Activated T-cell treated with anti-CD3 and anti-CD28 coated beads, Interleukin-2, amount 50 U/mL, for 24 hours (primary cell): Measurements from ENCODE around the gene SNRK.

Source experiments
- DNase-seq: peaks from one replicate; pipeline ENCODE4 v3.0.0-alpha.2; 2020
- H3K27ac Mint-ChIP-seq: 2 replicates; pipeline ENCODE4 v1.8.0; 2020; ENCODE audit warnings: mild to moderate bottlenecking, mixed read lengths
- H3K27me3 Mint-ChIP-seq: 2 replicates; pipeline ENCODE4 v1.8.0; 2020; ENCODE audit warnings: mixed read lengths
- H3K36me3 Mint-ChIP-seq: 2 replicates; pipeline ENCODE4 v1.8.0; 2020; ENCODE audit warnings: low read depth, mixed read lengths
- H3K4me1 Mint-ChIP-seq: 2 replicates; pipeline ENCODE4 v1.8.0; 2020; ENCODE audit warnings: low read depth, mixed read lengths
- H3K4me3 Mint-ChIP-seq: 2 replicates; pipeline ENCODE4 v1.8.0; 2020; ENCODE audit warnings: mild to moderate bottlenecking, moderate library complexity, mixed read lengths
- H3K9me3 Mint-ChIP-seq: 2 replicates; pipeline ENCODE4 v1.8.0; 2020; ENCODE audit warnings: mixed read lengths

The SNRK gene

DNA sequence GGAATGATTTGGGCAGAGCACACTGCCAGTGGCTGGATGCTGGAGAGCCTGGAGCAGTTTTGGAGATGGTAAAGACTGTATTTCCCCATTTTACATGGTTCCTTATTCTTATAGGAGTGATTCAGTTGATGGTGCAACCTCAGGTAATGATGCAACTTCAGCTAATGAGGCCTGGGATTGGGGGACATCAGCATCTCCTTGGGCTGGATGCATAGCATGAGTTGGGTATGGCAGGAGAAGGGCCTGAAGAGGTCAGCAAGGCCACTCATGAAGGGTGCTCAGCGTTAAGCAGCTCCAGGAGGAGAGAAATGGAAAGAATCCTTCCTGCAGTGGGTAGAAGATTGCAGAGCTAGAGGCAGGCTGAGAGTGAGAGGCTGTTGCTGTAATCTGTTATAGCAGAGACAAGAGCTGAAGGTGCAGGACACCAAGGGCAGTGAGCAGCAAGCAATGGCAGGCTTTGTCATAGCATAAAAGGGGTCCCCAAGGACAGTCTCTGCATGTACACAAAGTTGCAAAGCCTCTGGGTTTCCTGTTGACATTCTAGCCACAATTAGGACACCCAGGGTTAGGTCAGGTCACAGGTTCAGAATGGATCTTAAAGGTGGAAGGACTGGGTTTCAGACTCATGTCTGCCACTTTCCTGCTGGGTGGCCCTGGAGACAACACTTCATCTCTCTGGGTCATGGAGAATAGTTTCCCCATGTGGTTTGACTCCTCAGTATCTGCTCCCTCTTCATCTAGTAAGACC is 29.5 kb upstream of the SNRK start:
- Mint-ChIP-seq H3K9me3 (no peaks in the 10 kb centered on the region), H3K36me3 (no peaks in the 10 kb centered on the region), H3K4me1 (peaks cover 29% of the 10 kb centered on the region), H3K4me3 (no peak overlapping the region), H3K27ac (no peak overlapping the region), H3K27me3 (no peaks in the 10 kb centered on the region)
- no peak for DNase-seq

DNA sequence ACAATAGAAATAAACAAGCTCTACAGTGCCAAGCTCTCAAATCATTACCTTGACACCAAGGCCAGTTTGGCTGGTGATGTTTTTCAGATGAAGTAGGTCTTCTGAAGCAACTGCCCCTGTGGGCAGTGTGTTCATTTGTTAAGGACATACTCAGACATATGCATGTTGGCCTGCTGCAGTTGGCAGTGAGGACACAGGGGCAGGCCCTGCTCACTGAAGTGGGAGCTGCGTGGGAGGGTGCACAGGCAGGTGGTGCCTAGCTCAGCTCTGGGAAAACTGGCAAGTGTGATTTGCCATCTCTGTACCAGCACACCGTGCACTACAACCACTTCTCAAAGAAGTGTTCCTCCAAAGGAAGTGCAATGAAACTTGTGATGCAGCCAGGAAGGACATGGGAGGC is 28.5 kb upstream of the SNRK start:
- Mint-ChIP-seq H3K9me3 (no peaks in the 10 kb centered on the region), H3K4me1 (peaks cover 34% of the 10 kb centered on the region), H3K27me3 (no peaks in the 10 kb centered on the region), H3K4me3 (no peak overlapping the region), H3K36me3 (no peaks in the 10 kb centered on the region), H3K27ac (no peak overlapping the region)
- no peak for DNase-seq

DNA sequence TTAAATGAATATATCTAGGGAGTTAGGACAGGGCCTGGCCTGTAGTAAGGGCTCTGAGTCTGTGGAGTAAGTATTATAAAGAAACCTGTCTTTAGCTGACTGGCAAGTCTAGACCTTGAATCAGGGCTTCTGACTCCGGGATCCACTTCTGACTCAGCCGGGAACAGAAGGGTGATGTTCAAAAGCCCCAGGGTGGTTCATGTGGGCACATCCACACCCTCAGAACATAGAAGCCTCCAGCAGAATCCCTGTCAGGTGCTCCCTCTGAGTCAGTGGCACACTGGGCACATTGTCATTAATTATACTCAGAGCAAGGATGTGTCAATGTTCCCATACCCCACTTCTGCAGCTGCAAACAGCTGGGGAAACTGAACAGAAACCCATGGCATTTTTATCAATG is 26.7 kb upstream of the SNRK start:
- no peaks in the 10 kb centered on the region for H3K27me3 Mint-ChIP-seq
- no peak overlapping the region for H3K4me3 Mint-ChIP-seq
- peaks cover 34% of the 10 kb centered on the region for H3K4me1 Mint-ChIP-seq
- H3K9me3 Mint-ChIP-seq, result no peaks in the 10 kb centered on the region
- no peaks in the 10 kb centered on the region for H3K36me3 Mint-ChIP-seq
- no peak for DNase-seq
- H3K27ac Mint-ChIP-seq, result no peak overlapping the region

DNA sequence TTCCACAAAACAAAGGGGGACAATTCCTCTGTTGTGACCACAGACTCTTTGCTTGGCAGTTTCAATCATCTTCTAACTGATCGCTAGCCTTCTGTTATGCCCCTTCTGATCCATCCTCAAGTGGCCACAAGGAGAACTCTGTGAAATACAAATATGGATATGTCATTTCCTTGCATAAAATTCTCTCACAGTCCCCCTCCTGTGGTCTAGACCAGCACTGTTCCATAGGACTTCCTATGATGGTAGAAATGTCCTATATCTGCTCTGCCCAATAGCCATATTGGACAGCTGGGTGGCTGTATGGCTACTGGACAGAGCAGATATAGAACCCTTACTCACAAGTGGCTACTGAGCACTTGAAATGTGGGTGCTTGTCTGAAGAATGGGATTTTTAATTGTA is 25.9 kb upstream of the SNRK start:
- no peak for DNase-seq
- H3K36me3 Mint-ChIP-seq, result no peaks in the 10 kb centered on the region
- H3K4me3 Mint-ChIP-seq, result no peak overlapping the region
- H3K27me3 Mint-ChIP-seq, result no peaks in the 10 kb centered on the region
- no peaks in the 10 kb centered on the region for H3K9me3 Mint-ChIP-seq
- H3K4me1 Mint-ChIP-seq, result peaks cover 34% of the 10 kb centered on the region
- no peak overlapping the region for H3K27ac Mint-ChIP-seq

DNA sequence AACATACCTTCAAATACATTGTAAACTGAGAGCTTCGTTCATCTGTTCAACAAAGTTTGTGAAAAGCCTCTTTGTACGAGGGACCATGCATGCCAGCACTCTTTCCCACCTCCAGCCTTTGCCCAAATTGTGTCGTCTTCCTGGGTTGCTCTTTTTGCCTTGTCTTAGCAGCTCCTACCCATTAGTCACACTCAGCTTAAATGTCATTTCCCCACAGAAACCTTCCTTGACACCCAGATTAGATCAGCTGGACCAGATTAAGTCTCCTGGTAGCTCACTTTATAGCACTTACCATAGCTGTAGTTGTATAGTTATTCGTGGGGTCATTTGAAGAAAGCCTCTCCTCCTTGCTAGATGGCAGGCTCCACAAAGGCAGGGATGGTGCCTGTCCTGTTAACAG is 24.1 kb upstream of the SNRK start:
- no peak overlapping the region for H3K4me3 Mint-ChIP-seq
- peaks cover 22% of the 10 kb centered on the region for H3K4me1 Mint-ChIP-seq
- no peaks in the 10 kb centered on the region for H3K9me3 Mint-ChIP-seq
- no peak overlapping the region for H3K27ac Mint-ChIP-seq
- DNase-seq, result no peak
- H3K36me3 Mint-ChIP-seq, result no peaks in the 10 kb centered on the region
- H3K27me3 Mint-ChIP-seq, result no peaks in the 10 kb centered on the region

DNA sequence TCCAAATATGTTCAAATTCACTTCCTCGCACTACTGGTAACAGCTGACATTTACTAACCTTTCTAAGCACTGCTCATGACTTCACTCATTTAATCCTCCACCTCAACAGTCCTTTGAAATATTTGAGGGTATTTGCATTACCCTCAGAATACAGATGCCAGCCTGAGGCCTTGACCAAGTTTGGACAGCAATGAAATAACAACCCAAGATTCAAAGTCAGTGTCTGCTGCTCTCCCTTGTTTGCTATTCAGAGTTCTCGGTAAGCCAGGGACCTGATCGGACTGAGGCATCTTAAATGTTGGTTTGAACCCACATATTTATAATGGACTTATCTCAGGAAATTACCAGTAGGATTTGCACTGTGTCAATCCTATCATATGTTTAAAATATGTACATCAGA is 19.9 kb upstream of the SNRK start:
- Mint-ChIP-seq H3K9me3 (no peaks in the 10 kb centered on the region), H3K27me3 (no peaks in the 10 kb centered on the region), H3K4me1 (peaks cover 13% of the 10 kb centered on the region), H3K36me3 (no peaks in the 10 kb centered on the region), H3K4me3 (no peak overlapping the region), H3K27ac (no peak overlapping the region)
- DNase-seq, result no peak

DNA sequence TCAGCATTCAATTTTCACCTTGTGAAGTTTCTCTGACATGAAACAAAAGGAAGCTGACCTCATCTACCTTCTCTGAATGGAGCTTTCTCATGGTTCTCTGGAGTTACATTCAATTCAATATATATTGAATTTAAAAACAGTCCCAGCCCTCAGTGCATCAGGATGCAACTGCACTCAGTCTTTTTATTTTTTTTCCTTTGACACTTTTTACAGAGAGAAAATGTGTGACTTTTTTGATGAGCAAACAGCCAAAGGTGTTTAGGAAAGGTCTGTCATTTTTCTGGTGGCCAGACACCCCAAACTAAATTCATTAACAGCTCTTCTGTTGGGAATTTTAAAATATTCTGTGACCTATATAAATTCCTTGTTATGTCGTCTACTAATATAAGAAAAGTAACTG is 19.3 kb upstream of the SNRK start:
- H3K27me3 Mint-ChIP-seq, result no peaks in the 10 kb centered on the region

DNA sequence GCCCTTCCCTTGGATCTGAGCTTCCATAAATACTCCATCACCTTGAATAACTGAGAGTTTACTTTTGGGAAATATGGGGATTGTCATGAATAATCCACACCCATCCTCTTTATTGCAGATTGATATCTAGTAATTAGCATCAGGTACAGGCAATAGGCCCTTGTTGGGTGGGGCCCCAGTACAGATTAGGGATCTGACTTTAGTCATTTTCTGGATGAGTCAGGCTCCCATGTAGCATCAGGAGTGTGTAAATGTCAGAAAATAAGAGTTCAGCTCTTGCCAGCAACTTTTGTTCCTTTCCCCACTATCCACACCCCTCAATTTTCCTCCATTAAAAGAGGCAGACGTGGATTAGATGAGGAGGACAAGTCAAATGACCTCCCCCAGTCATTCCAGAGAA is 17.7 kb upstream of the SNRK start:
- no peak for DNase-seq
- H3K4me3 Mint-ChIP-seq, result no peak overlapping the region
- peaks cover 5% of the 10 kb centered on the region for H3K4me1 Mint-ChIP-seq
- no peaks in the 10 kb centered on the region for H3K36me3 Mint-ChIP-seq
- H3K27me3 Mint-ChIP-seq, result no peaks in the 10 kb centered on the region
- no peak overlapping the region for H3K27ac Mint-ChIP-seq
- no peaks in the 10 kb centered on the region for H3K9me3 Mint-ChIP-seq

More for the DNA sequence above, 19.3 kb upstream of the SNRK start:
- no peak overlapping the region for H3K4me3 Mint-ChIP-seq
- no peak overlapping the region for H3K27ac Mint-ChIP-seq
- H3K36me3 Mint-ChIP-seq, result no peaks in the 10 kb centered on the region
- DNase-seq, result no peak
- peaks cover 9% of the 10 kb centered on the region for H3K4me1 Mint-ChIP-seq
- H3K9me3 Mint-ChIP-seq, result no peaks in the 10 kb centered on the region

DNA sequence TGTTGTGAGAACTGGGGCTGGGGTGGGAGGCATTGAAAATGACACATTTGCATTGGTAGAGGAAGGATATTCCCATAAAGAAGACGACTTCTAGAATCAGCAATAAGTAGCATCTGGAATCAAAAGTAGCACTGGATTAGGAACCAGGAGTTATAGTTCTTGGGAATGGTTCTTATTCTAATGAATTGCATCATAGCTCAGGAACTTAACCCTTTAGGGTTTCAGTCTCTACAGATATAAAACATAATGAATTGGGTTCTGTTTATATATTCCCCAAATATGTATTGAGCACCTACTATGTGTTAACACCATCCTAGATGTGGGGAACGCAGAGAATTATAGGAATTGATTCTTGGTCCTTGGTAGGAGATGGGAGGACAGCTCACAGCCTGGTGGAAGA is 16.3 kb upstream of the SNRK start:
- DNase-seq, result no peak
- H3K4me3 Mint-ChIP-seq, result no peak overlapping the region
- no peaks in the 10 kb centered on the region for H3K9me3 Mint-ChIP-seq
- H3K4me1 Mint-ChIP-seq, result peaks cover 5% of the 10 kb centered on the region
- H3K27ac Mint-ChIP-seq, result no peak overlapping the region
- H3K27me3 Mint-ChIP-seq, result no peaks in the 10 kb centered on the region
- H3K36me3 Mint-ChIP-seq, result no peaks in the 10 kb centered on the region

DNA sequence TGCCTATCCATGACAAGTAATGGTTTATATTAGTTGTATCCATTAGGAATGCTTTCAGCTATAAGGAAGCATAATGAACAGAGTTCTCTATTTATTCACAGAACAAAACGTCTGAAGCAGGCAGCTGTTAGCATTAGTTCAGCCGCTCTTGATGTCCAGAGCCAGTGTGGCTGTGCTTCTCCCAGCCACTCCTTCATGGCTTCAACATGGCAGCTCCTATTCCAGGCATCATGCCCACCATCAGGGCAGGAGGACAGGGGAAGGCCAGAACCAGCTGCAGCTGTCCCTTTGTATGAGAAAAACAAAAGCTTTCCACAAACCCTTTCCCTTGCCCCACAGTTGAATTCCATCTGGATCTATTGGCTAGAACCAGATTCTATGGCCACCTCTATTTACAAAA is 12.9 kb upstream of the SNRK start:
- Mint-ChIP-seq H3K36me3 (no peaks in the 10 kb centered on the region), H3K4me3 (no peak overlapping the region), H3K4me1 (peaks cover 8% of the 10 kb centered on the region), H3K9me3 (no peaks in the 10 kb centered on the region), H3K27ac (no peak overlapping the region), H3K27me3 (no peaks in the 10 kb centered on the region)
- no peak for DNase-seq

DNA sequence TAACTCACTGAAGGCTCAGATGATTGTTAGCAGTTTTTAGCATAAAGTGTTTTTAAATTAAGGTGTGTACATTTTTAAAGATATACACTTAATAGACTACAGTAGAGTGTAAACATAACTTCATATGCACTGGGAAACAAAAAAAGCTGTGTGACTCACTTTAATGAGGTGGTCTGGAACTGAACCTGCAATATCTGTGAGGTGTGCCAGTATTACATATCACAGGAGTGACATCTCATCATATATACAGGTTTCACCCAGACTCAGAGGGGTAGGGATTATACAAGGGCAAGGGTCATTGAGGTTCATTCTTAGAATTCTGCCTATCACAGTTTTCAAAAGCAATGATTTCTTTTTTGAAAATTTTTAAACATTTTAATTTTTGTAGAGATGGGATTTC is 7.3 kb upstream of the SNRK start:
- Mint-ChIP-seq H3K4me1 (peaks cover 26% of the 10 kb centered on the region), H3K27ac (no peak overlapping the region), H3K27me3 (no peaks in the 10 kb centered on the region), H3K9me3 (no peaks in the 10 kb centered on the region), H3K4me3 (no peak overlapping the region), H3K36me3 (no peaks in the 10 kb centered on the region)
- DNase-seq, result no peak

DNA sequence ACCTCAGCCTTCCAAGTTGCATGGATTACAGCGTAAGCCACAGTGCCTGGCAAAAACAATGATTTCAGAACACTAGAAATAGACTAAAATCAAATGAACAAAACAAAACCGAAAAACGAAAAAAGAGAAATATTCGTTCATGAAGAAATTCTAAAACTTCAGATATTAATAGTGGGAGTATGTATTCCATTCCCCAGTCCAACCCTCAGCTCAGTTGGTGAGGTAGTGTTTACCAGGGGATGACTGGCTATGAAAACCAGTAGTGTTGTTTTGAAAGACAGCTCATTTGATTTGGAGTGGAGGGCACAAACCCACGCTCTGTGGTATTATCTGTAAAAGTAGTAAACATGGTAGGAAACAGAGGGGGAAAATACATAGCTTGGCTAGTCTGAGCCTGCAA is 6.8 kb upstream of the SNRK start:
- DNase-seq, result no peak
- H3K9me3 Mint-ChIP-seq, result no peaks in the 10 kb centered on the region
- H3K27me3 Mint-ChIP-seq, result no peaks in the 10 kb centered on the region
- no peak overlapping the region for H3K4me3 Mint-ChIP-seq
- H3K27ac Mint-ChIP-seq, result no peak overlapping the region
- no peaks in the 10 kb centered on the region for H3K36me3 Mint-ChIP-seq
- H3K4me1 Mint-ChIP-seq, result peaks cover 26% of the 10 kb centered on the region

DNA sequence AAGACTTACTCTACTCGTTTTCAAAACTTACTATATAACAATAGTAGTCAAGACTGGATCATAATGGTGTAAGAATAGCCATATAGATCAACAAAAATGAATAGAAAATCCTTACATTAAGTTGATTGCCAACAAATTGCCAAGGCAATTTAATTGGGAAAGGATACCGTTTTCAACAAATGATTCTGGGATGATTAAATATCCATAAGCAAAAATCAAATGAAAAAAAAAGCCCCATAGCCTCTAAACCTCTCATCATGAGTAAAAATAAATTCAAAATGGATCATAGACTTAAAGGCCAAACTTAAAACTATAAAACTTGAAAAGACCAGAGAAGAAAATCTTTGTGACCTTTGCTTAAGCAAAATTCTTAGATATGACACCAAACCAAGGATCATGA is 5.3 kb upstream of the SNRK start:
- Mint-ChIP-seq H3K9me3 (no peaks in the 10 kb centered on the region), H3K36me3 (no peaks in the 10 kb centered on the region), H3K4me1 (peaks cover 29% of the 10 kb centered on the region), H3K27me3 (no peaks in the 10 kb centered on the region), H3K4me3 (no peak overlapping the region), H3K27ac (no peak overlapping the region)
- DNase-seq, result no peak

DNA sequence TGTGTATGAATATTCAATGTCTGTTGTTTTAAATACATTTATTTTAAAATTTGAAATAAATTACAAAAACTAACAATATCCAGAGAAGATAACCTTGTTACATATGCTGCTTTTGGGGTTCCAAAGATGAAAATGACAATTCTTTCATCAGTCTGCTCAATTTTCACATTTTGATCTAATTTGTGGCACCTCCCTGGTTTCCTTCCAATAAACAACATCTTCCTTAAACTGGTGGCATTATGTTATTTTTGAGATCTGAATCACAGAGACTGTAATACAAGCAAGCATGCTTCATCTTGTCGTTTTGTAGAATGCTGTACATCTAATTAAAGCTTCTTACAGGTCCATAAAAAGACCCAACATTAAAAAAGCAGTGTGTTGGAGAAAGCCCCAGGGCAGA is 2.2 kb upstream of the SNRK start:
- H3K9me3 Mint-ChIP-seq, result no peaks in the 10 kb centered on the region
- no peak for DNase-seq
- no peak overlapping the region for H3K27ac Mint-ChIP-seq
- no peak overlapping the region for H3K4me3 Mint-ChIP-seq
- peaks cover 34% of the 10 kb centered on the region for H3K4me1 Mint-ChIP-seq
- peaks cover 15% of the 10 kb centered on the region for H3K36me3 Mint-ChIP-seq
- no peaks in the 10 kb centered on the region for H3K27me3 Mint-ChIP-seq

DNA sequence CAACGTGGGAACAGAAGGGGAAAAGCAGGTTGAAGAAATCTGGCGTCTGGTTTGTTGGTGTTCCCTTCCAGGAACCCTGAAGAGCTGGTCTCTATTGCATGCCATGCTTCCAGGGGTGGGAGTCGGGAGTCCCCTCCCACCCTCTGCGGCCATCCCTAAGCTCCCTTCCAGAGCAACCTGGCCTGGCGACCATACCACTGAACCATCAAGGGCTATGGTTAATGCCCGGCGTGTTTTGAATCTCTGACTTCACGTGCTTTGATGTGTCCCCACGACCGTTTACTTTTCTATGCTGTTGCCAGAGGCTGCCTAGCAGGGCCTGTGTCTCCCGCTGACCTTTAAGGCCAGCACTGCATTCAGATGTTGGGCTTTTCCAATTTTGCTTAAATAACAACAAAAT is 696 bp upstream of the SNRK start:
- Mint-ChIP-seq H3K4me3 (peak overlapping the region; percentile 92), H3K4me1 (peaks cover 42% of the 10 kb centered on the region), H3K9me3 (no peaks in the 10 kb centered on the region), H3K36me3 (peaks cover 24% of the 10 kb centered on the region), H3K27me3 (no peaks in the 10 kb centered on the region), H3K27ac (peak overlapping the region; percentile 80)
- DNase-seq, result peak; percentile 40
